ENCODE measurements around the gene MVB12B.

MVB12B gene

DNA sequence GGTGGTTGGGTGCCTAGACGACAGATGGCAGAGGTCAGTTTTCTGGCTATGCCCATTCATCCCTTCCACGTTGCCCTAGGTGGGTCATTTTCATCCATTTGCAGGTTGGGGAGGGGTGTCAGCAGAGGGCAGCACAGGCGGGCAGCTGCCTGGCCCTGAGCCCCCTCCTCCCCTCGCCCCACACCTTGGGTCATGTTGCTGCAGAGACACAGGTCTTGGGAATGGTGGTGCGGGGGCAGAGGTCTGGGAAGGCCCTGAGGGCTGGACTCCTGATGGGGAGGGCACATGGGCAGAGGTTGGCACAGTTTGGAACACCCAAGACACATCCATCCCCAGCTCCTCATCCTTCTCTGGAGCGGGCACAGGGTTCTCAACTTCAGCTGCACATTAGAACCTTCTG lies 183.9 kb downstream of the MVB12B start:
- DNase-seq, result no peak

- DNase-seq, result no peak
These were observed 184.8 kb downstream of the MVB12B start for GRCh38 chr9:126511411-126511810.

GRCh38 chr9:126513159-126514036 lies 186.8 kb downstream of the MVB12B start:
- no peak for DNase-seq

DNA sequence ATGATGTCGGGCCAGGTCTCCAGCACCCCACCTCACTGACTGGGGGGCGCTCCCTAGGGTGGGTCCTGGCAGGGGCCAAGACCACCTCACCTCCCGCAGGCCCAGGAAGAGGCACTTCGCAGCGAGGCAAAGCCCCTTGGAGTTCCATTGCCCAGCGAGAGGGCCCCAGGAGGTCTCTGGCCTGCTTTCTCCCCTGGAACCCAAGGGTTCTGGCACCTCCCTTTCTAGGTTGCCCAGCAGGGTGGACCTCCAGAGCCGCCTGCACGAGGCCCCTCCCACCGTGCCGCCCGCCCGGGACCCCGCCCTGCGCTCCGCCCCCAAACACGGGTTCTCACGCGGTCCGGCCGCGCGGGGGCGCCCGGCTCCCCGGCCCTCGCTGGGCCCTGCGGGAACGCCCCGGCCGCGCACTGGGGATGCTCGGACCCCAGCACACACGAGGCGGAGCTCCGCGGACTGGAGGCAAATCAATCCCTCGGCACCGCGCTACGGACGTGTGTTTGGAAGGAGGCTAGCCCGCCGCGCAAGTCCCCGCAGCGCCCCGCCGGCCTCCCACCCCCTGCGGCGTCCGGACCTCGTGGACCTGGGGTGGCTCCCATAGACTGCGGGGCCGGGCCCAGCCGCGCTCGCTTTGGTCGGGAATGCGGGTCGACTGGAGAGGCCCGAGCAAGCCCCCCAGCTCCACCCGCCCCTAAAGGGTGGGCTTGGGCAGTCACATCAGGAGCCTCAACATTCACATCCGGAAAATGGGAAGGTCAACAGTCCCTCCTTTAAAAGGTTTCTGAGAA lies 187.6 kb downstream of the MVB12B start:
- peak; percentile 70 for DNase-seq

- DNase-seq, result no peak
These were observed 188.6 kb downstream of the MVB12B start for GRCh38 chr9:126515001-126515872.

- no peak for DNase-seq
These were observed 189.4 kb downstream of the MVB12B start for GRCh38 chr9:126515873-126516505.

GRCh38 chr9:126516561-126516935 lies 189.9 kb downstream of the MVB12B start:
- DNase-seq, result no peak

DNA sequence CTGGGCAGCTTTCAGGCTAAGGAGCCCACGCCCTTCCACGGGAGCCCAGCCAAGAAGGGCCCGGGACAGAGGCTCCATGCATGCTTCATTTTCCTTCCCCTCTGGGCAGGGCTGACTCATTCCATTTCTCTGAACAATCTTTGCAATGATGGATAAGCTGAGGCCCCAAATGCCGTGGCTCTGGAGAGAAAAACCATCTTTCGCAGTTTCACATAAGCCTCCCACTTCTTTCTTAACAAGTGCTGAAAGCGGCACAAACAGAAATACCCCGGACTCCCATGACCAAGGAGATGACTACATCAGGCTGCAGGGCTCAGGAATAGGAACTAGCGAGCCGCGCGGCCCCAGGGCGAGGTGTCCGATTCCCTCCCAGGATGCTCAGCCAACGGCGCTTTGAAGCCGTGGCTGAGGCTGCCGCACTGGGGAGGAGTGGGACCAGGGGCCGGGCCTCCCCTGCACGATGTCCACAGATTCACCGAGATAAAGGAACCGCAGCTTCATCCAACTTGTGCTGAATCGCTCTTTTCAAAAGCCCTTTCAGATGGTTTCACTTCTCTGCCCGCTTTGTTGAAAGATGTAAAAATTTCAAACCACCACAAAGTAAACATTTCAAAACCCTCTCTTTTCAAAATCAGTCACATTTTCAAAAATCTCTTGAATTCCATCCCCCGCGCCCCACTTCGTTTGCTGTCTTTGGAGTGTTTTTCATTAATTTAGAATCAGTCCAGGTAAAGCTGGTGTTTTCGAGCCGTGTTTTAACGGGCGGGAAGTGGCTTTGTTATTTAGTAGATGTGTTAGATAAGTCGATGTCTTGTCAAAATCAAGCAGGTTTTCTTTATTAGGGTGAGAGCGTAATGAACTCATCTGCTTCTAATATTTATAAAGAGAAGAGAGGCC lies 190.6 kb downstream of the MVB12B start:
- peak; percentile 59 for DNase-seq

GRCh38 chr9:126517833-126518356 lies 191.3 kb downstream of the MVB12B start:
- no peak for DNase-seq

GRCh38 chr9:126518763-126519162 lies 192.1 kb downstream of the MVB12B start:
- DNase-seq, result no peak

DNA sequence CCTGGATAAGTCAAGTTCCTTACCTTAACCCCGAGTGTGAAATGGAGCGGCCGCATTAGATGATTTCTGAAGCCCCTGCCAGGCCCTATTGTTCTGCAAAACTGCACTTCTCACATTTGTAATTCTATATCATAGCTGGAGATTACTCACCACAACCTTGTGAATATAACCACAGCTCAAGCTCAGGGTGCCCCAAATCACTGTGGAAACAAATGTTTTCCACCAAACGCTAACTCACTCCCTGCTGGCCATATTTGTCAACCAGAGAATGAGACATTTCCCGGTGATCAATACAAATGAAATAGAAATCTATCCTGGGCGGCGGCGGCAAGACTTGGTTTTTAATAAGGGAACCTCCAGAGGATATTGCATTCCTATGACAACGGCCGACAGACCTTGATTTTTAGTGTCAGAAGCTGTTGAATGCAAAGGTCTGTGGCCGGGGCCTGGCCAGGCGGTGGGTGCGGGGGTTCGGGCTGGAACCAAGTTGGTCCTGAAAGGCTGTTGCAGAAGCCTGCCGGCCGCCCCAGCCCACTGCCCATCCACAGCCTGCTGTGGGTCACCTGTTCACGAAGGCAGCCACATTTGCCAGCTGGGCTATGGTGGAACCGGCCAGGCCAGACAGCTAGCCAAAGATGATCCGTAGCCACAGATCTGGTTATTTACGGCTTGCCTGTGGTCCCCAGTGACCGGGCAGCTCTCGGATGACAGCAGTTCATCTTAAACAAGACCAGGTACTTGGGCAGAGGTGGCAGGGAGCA lies 193.2 kb downstream of the MVB12B start:
- no peak for DNase-seq

GRCh38 chr9:126520453-126520852 lies 193.8 kb downstream of the MVB12B start:
- DNase-seq, result no peak

GRCh38 chr9:126521089-126521488 lies 194.5 kb downstream of the MVB12B start:
- DNase-seq, result no peak

- DNase-seq, result no peak
These were observed 194.9 kb downstream of the MVB12B start for GRCh38 chr9:126521551-126521950.

DNA sequence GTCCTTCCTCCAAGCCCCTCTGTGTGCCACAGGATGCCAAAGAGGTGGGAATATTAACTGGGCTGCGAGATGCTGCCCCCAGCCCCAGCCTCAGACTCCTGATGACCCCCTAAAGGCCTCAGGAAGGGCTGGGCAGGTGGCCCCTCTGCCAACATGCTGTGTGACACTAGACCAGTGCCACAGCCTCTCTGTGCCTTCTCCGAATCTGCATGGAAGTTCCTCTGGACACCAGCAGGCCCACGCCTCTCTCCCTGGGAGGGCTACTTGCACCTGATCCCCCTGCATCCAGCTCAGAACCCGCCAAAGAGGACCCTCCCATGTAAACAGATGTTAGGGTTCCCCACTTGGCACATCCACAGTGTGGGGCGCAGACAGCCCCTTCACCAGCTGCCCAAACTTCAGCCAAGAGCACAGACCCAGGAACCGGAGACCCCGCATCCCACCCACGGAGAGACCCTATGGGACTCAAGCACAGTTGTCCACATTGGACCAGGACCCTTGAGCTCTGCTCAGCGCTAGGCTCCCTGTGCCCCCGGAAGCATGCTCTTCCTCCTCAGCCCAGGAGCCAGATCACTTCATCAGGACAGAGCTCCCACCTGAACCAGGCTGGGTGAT lies 195.5 kb downstream of the MVB12B start:
- no peak for DNase-seq

- no peak for DNase-seq
These were observed 196.2 kb downstream of the MVB12B start for GRCh38 chr9:126522612-126523356.

DNA sequence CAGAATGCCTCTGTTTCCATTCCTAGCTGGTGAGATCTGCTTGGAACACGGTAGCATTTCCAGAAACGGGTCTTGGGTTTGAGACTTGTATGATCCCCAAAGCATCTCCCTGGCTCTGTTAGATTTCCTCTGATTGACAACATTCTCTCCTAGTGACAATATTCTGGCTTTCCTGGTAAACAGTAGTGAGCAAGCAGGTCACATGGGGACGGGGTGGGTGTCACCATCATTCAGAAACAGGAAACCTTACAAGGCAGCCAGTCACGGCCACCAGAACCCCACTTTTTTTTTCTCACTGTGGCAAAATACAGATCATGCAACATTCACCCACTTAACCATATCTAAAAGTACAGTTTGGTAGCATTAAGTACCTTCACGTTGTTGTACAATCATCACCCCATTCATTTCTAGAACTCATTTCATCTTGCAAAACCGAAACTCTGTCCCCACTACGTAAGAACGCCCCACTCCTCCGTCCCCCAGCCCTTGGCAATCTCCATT lies 197.0 kb downstream of the MVB12B start:
- peak; percentile 57 for DNase-seq

- DNase-seq, result no peak
These were observed 197.9 kb downstream of the MVB12B start for GRCh38 chr9:126524353-126525077.

Data from CD4-positive, alpha-beta T cell treated with Interleukin-17A for 1 hour (primary cell).